ENCODE measurements around the gene EVA1C.

EVA1C gene

GRCh38 chr21:32472890-32473765 lies 60.6 kb downstream of the EVA1C start:
- no peak overlapping the region for H3K4me3 Mint-ChIP-seq
- no peak for TF ChIP-seq CTCF (IDR thresholded peaks at IDR 0.05; ENCODE audit: unreplicated experiment in 3 of 3)
- peaks cover 13% of the 10 kb centered on the region for H3K4me1 Mint-ChIP-seq
- H3K27me3 Mint-ChIP-seq (ENCODE audit: low read depth), result peaks cover 4% of the 10 kb centered on the region
- no peaks in the 10 kb centered on the region for H3K36me3 Mint-ChIP-seq (ENCODE audit: low read depth)
- no peak overlapping the region for H3K27ac Mint-ChIP-seq
- no peaks in the 10 kb centered on the region for H3K9me3 Mint-ChIP-seq

- no peaks in the 10 kb centered on the region for H3K27me3 Mint-ChIP-seq (ENCODE audit: low read depth)
- no peaks in the 10 kb centered on the region for H3K9me3 Mint-ChIP-seq
- H3K27ac Mint-ChIP-seq, result peak overlapping the region in 1 of 3 experiments; percentile 67
- H3K4me3 Mint-ChIP-seq, result no peak overlapping the region
- no peak for TF ChIP-seq CTCF (IDR thresholded peaks at IDR 0.05; ENCODE audit: unreplicated experiment in 3 of 3)
- peaks cover 13% of the 10 kb centered on the region for H3K4me1 Mint-ChIP-seq
- H3K36me3 Mint-ChIP-seq (ENCODE audit: low read depth), result no peaks in the 10 kb centered on the region
These were observed 61.9 kb downstream of the EVA1C start for GRCh38 chr21:32474179-32475059.

- Mint-ChIP-seq H3K4me3 (peak overlapping the region in 2 of 3 experiments; percentile 9 to 55), H3K27me3 (ENCODE audit: low read depth) (no peaks in the 10 kb centered on the region), H3K4me1 (peaks cover 13% of the 10 kb centered on the region), H3K36me3 (ENCODE audit: low read depth) (no peaks in the 10 kb centered on the region), H3K9me3 (no peaks in the 10 kb centered on the region), H3K27ac (peak overlapping the region; percentile 10 to 67 (median 50))
- TF ChIP-seq CTCF (IDR thresholded peaks at IDR 0.05; ENCODE audit: unreplicated experiment in 3 of 3), result no peak
These were observed 62.8 kb downstream of the EVA1C start for GRCh38 chr21:32475162-32475812.

GRCh38 chr21:32476661-32477423 lies 64.3 kb downstream of the EVA1C start:
- H3K9me3 Mint-ChIP-seq, result no peaks in the 10 kb centered on the region
- H3K27ac Mint-ChIP-seq, result no peak overlapping the region
- H3K27me3 Mint-ChIP-seq (ENCODE audit: low read depth), result no peaks in the 10 kb centered on the region

More at GRCh38 chr21:32476661-32477423, 64.3 kb downstream of the EVA1C start:
- Mint-ChIP-seq H3K4me3 (no peak overlapping the region), H3K4me1 (peaks cover 22% of the 10 kb centered on the region), H3K36me3 (ENCODE audit: low read depth) (no peaks in the 10 kb centered on the region)
- no peak for TF ChIP-seq CTCF (IDR thresholded peaks at IDR 0.05; ENCODE audit: unreplicated experiment in 3 of 3)

All from nephron (organoid).